Glomerular endothelial cell (primary cell): ENCODE measurements around the gene COL6A1. TPM values are rescaled to one million over a fixed set of nuclear protein-coding genes. Genes with fewer than 3 reads are reported as not detected.

Source experiments
- DNase-seq: peaks from one replicate; pipeline ENCODE4 v3.0.0-alpha.2; 2011; ENCODE audit warnings: low read depth, low spot score; ENCODE audit errors: extremely low read depth
- total RNA-seq: library from RNA; depleted of rRNA; stranded (reverse); fragments of >200 nt; gene quantifications from 2 replicates; pipeline ENCODE4 v1.2.3, GENCODE V29; 2015

COL6A1 gene
- total RNA-seq, 1 donor from 2014 or later: 165 TPM

GRCh38 chr21:45992301-45993209 lies 11.0 kb downstream of the COL6A1 start:
- DNase-seq: no peak

DNA sequence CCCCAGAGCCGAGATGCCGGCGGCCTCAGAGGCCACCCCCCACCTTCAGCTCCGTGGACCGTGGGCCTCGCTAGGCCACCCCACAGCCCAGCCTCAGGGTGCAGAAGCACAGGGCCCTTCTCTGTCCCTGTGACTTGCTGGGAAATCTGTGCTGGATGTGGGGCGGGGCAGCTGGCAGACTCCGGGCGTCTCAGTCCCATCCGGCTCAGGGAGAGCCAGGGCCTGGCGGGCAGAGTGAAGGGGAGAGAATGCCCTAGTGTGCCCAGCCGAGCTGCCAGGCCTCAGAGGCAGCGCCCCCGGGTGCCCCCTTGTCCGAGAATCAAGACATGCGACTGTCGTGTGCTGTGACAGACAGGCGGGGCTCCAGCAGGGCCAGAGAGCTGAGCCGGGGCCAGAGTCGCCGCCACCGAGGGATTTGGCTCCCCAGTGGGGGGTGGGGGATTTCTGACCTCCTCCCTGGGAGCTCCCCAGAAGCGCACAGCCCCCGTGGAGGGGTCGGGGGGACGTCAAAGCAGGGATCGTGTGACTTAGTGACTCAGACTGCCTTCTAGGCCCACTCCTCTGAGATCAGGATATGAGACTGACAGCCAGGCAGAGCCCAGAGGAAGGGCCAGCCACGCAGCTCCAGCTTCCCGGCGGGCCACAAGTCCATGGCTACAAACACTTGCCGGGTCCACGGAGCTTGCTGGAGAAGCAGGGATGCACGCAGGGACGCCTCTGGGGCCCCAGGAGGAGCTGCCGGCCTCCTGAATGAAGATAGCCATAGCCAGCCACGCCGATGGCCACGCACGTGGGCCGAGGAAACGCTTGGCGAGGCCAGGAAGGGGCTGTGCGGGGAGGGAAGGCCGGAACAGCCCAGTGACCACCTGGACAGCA lies 11.9 kb downstream of the COL6A1 start:
- no peak for DNase-seq

- no peak for DNase-seq
These were observed 12.6 kb downstream of the COL6A1 start for GRCh38 chr21:45994086-45994661.

DNA sequence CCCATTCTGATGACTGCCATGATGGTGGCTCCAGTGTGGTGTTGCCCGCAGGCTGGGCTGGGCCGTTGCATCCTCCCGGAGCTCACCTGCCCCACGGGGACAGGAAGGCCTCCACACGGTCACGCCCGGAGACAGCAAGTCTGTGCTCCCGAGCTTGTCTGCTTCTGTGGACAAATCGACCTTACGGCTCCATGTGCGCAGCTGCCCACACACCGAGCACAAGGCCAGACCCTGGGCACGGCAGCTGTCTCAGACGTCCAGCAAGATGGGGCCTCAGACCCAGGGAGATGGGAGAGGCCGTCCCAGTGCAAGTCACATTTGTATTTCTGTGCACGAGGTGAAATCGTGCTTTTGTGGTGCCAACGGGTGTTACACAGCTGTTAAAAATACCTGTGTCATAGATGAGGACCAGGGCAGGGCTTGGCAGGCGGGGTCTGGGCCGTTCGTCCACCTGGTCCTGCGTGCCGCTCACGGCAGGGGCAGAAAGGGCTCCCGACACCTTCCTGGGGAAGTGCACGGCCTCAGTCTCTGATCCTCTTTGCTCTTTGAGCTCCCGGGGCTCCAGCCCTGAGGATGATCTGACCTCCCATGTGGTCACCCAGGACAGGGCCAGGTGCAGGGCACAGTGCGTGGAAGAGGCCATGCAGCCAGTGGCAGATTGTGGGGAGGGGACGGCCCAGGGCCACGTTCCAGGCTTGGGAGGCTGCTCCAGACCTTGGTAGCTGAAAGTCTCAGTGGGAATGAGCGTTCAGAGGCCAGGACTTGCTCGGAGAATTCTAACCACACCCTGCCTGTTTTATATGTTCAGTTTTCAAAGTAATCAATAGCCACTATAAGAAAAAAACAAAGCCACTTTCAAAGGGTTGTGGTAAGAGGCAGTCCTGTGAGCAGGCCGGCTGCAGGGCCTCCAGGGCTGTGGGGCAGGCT lies 13.5 kb downstream of the COL6A1 start:
- no peak for DNase-seq

DNA sequence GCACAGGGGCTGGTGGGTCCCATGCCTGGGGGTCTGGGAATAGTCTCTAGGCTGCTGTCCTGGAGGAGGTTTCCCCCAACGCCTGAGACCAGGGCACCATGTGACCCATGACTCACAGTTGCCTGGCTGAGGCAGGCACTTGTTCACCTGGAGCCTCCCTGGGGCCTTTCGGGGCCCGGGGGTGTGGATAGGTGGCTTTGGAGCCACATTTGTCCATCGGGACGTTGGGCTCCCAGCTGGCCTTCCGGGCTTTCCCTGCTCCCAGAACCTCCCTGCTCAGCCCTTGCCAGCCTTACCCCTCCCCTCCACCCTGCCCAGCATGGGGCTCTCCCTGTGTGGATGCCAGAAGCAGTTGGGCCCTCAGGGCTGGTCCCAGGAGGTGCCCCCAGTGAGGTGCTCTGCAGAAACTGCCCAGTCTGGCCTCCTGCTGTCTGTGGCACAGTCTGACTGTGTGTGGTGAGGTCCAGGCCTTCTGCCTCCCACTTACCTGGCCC lies 14.2 kb downstream of the COL6A1 start:
- DNase-seq: no peak

DNA sequence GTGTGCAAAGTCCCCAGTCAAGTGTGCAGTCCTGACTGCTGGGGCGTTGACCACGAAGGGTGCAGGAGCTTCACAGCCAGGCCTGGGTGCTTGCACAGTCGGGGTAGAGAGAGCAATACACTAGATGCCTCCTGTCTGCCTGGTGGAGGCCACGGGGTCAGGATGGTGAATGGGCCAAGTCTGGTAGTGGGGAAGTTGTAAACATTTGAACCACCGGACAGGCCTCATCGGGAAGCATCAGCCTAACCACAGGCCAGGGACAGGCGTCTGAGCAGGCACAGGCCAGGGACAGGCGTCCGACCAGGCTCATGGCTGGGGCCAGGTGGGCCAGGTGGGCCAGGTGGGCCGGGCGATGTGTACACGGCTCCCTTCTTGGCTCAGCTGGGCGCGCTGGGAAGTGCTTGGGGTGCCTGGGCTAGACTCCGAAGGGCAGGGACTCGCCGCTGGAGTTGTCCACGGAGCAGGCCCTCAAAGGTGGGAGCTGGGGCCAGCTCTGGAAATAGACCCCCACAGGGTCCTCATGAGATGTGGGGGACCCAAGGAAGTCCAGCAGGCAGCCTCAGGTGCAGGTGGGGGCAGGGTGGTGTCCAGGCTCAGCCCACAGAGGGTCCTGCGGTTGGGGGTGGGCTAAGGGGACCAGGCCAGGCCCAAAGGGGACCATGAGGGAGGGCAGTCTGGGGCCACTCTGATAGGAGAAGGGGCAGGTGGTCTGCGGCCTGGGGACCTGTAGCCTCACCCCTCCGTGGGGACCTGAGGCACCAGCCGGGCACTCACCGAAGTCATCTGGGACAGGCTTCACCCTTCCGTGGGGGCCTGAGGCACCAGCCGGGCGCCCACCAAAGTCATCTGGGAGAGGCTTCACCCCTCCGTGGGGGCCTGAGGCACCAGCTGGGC lies 15.0 kb downstream of the COL6A1 start:
- DNase-seq: no peak

DNA sequence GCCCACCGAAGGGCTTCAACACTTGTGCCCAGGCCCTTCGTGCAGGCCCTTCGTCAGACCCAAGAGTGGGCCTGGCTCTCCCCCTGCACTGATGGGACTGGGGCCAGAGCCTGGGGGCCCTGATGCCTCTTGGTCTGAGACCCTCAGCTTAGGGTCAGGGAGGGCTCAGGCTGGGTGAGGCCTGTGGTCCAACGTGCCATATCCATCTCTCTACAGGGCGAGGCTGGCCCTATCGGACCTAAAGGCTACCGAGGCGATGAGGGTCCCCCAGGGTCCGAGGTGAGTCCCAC lies 15.6 kb downstream of the COL6A1 start:
- no peak for DNase-seq

DNA sequence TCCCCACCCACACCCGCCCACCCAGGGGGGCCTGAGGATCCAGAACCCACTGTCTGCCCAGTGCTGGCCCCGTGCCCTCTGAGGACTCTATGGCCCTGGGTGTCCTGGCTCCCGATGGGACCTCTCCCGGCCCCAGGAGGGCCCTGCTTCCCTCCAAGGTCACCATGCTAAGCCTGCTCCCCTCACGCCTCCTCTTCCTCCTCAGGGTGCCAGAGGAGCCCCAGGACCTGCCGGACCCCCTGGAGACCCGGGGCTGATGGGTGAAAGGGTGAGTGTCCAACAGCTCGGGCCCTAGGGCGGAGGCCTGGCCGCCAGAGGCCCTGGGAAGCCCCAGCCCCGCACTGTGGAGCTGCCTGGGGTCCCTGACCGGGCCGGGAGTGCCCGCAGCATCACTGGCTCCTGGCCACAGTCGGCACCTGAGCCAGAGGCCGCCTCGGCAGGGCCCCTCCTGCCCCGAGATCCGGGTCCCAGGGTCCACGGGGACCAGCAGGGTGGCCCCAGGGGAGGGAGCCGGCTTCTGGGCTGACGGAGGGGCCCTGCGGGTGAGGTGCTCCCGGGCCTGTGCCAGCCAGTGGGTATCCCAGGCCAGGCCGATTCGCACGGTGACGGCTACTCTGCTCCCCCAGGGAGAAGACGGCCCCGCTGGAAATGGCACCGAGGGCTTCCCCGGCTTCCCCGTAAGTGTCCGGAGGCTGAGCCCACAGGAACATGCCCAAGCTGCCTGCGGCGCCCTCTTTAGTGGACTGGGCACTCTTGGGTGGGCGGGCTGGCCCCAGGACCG lies 16.1 kb downstream of the COL6A1 start:
- no peak for DNase-seq

- no peak for DNase-seq
These were observed 16.7 kb downstream of the COL6A1 start for GRCh38 chr21:45998276-45998701.

- DNase-seq: no peak
These were observed 17.5 kb downstream of the COL6A1 start for GRCh38 chr21:45998871-45999580.

DNA sequence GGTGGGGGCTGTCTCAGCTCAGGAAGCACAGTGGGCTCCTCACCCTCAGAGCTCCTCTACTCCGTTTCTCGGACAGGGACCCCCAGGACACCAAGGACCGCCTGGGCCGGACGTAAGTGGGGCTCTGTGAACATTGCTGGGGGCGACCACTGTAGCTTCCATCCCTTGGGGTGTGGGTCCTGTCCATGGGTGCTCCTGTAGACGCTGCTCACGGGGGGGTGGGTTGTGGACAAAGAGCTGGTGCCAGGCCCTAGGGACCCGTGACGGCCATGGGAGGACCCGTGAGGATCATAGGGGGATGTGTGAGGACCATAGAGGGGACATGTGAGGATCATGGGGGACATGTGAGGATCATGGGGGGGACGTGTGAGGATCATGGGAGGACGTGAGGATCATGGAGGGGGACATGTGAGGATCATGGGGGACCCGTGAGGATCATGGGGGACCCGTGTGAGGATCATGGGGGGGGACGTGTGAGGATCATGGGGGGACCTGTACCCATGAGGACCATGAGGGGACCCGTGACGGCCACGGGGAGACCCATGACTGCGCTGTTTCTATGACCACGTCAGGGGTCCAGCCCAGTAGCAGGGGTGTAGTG lies 18.1 kb downstream of the COL6A1 start:
- DNase-seq: no peak

DNA sequence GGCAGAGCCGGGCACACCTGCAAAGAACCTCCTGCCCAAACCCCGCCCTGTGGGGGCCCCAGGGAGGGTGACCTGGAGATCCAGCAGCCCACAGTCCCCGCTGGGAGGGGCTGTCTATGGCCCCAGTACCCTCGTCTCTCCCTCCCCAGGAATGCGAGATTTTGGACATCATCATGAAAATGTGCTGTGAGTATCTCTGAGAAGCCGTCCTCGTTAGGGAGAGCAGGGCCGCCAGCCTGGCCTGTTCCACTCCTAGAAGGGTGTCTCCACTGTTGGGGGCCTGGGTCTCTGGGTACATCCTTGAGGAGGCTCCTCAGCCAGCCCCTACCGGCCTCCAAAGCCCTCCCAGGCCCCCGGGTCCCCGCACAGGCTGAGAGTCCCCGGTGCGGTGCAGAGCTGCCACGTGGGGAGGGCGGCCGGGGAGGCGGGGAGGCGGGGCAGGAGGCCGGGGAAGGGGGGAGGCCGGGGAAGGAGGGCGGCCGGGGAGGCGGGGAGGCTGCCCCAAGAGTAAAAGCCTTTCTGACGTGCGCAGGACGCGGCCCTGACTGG lies 18.7 kb downstream of the COL6A1 start:
- DNase-seq: no peak

DNA sequence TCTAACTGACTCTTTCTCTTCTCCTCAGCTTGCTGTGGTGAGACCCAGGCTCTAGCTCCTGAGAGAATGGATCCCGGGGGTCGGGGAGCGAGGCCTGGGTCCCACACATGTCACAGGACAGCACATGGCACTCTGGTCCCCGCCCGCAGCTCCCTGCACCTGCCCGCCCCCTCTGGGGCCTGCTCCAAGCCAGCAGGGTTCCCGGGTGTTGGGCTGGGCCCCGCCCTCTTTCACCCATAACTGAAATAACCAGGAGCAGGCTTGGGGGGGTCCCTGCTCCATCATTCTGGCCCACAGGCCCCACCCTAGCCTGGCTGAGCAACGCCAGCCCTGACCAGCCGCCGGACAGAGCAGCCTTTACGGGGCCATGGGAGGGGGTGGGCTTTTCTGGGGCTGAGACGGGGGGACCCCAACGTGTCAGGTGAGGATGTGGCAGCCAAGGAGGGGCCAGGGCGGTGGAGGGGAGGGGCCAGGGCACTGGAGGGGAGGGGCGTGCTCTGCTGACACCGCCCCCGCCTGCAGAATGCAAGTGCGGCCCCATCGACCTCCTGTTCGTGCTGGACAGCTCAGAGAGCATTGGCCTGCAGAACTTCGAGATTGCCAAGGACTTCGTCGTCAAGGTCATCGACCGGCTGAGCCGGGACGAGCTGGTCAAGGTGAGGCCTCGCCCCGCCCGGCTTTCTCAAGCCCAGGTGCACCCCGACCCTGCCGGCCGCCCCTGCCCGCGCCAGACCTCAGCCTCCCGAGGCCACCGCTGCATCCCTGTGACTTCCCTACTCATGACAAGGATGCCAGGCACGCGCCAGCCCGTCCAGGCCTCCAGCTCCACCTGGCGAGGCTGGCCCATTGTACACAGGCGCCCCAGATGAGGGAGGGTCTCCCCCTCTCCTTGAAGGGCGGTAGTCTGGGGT lies 19.4 kb downstream of the COL6A1 start:
- DNase-seq: no peak

GRCh38 chr21:46001821-46002681 lies 20.5 kb downstream of the COL6A1 start:
- DNase-seq: no peak
